Breast epithelium (tissue), 4 donors: ENCODE measurements around the gene SELPLG. TPM values are rescaled to one million over a fixed set of nuclear protein-coding genes. Genes with fewer than 3 reads are reported as not detected.

ENCODE experiments used
- DNase-seq, 2 donors: peaks; one replicate each; pipeline ENCODE4 v3.0.0-alpha.2; 2019; ENCODE audit warnings: low spot score in 2 of 2
- H3K27ac ChIP-seq, 2 donors: fragments of 200-600 bp; sonication (generic) in 1 of 2; one replicate each; pipeline ENCODE4 v1.5.1; 2016 to 2019; ENCODE audit warnings: mild to moderate bottlenecking in 1 of 2
- H3K27me3 ChIP-seq, 2 donors: fragments of 200-600 bp; sonication (generic) in 1 of 2; one replicate each; pipeline versions ENCODE4 v1.5.1 to v1.6.0; 2017 to 2019; ENCODE audit warnings: control low read depth in 1 of 2, mild to moderate bottlenecking in 1 of 2
- H3K36me3 ChIP-seq: fragments of 200-600 bp; one replicate; pipeline ENCODE4 v1.5.1; 2019
- H3K4me1 ChIP-seq, 2 donors: fragments of 200-600 bp; sonication (generic); one replicate each; pipeline ENCODE4 v1.5.1; 2016 to 2019; ENCODE audit warnings: control low read depth in 1 of 2
- H3K4me3 ChIP-seq, 3 donors: fragments of 200-600 bp; sonication (generic); 1 replicate in 2 of 3; 2 replicates in 1 of 3; pipeline ENCODE4 v1.5.1; 2016 to 2019; ENCODE audit warnings: mild to moderate bottlenecking in 3 of 3, moderate library complexity in 2 of 3
- H3K9me3 ChIP-seq, 2 donors: fragments of 200-600 bp; sonication (generic) in 1 of 2; one replicate each; pipeline ENCODE4 v1.5.1; 2016 to 2019; ENCODE audit warnings: control low read depth in 1 of 2
- CTCF ChIP-seq, 3 donors: fragments of 450-650 bp; IDR thresholded peaks; one replicate each; pipeline ENCODE4 v1.5.1; 2016 to 2017; ENCODE audit warnings: antibody characterized with exemption in 3 of 3, mild to moderate bottlenecking in 3 of 3, moderate library complexity in 3 of 3
- POLR2A ChIP-seq: fragments of 450-650 bp; IDR thresholded peaks from one replicate; pipeline ENCODE4 v1.6.1; 2016; ENCODE audit warnings: antibody characterized with exemption, mild to moderate bottlenecking, moderate library complexity
- POLR2AphosphoS5 ChIP-seq, 3 donors: sonication (generic); formaldehyde crosslinking; IDR thresholded peaks; one replicate each; pipeline ENCODE4 v1.6.1; 2017; ENCODE audit warnings: antibody characterized with exemption in 3 of 3
- intact Hi-C: fragments of 100-400 bp; cut with DNase I; formaldehyde crosslinking; loops from one replicate; pipeline ENCODE4 v1.15.1; 2023; ENCODE audit warnings: low total_unique reads
- total RNA-seq, 3 donors: library from RNA; depleted of rRNA; stranded (reverse); fragments of >200 nt; gene quantifications; one replicate each; pipeline ENCODE4 v1.1.0, GENCODE V29; 2016

Gene SELPLG
- total RNA-seq, 3 donors from 2014 or later: 5.2 to 16.6 (median 6.7) TPM

- TF ChIP-seq POLR2AphosphoS5 (IDR thresholded peaks at IDR 0.05) (no peak), CTCF (IDR thresholded peaks at IDR 0.05) (no peak), POLR2A (no peak)
- H3K36me3 ChIP-seq: no peaks in the 10 kb centered on the region
- intact Hi-C loops: no loop called here
- no peak overlapping the region for H3K4me3 ChIP-seq
- H3K9me3 ChIP-seq: no peaks in the 10 kb centered on the region
- H3K4me1 ChIP-seq: no peaks in the 10 kb centered on the region
- no peaks in the 10 kb centered on the region for H3K27me3 ChIP-seq
- DNase-seq: no peak
- no peak overlapping the region for H3K27ac ChIP-seq
Measured at GRCh38 chr12:108676707-108677106, 43.0 kb upstream of the SELPLG start.

- no peak overlapping the region for H3K4me3 ChIP-seq
- no peaks in the 10 kb centered on the region for H3K36me3 ChIP-seq
- no peak for DNase-seq
- H3K9me3 ChIP-seq: no peaks in the 10 kb centered on the region
- TF ChIP-seq POLR2AphosphoS5 (IDR thresholded peaks at IDR 0.05): no peak
- no peak for TF ChIP-seq CTCF (IDR thresholded peaks at IDR 0.05)
- TF ChIP-seq POLR2A: no peak
- no peak overlapping the region for H3K27ac ChIP-seq
- H3K27me3 ChIP-seq: no peaks in the 10 kb centered on the region
- intact Hi-C loops: no loop called here
- H3K4me1 ChIP-seq: no peaks in the 10 kb centered on the region
Measured at GRCh38 chr12:108675792-108676191, 42.1 kb upstream of the SELPLG start.

GRCh38 chr12:108672054-108672453 lies 38.4 kb upstream of the SELPLG start:
- no peak overlapping the region for H3K27ac ChIP-seq
- DNase-seq: no peak
- H3K36me3 ChIP-seq: no peaks in the 10 kb centered on the region
- intact Hi-C loops: no loop called here
- TF ChIP-seq POLR2AphosphoS5 (IDR thresholded peaks at IDR 0.05): no peak
- TF ChIP-seq POLR2A: no peak
- TF ChIP-seq CTCF (IDR thresholded peaks at IDR 0.05): no peak
- H3K4me1 ChIP-seq: peaks cover 0 to 4% of the 10 kb centered on the region in 2 donors
- no peaks in the 10 kb centered on the region for H3K9me3 ChIP-seq
- no peak overlapping the region for H3K4me3 ChIP-seq
- H3K27me3 ChIP-seq: no peaks in the 10 kb centered on the region

GRCh38 chr12:108671110-108671509 lies 37.4 kb upstream of the SELPLG start:
- DNase-seq: no peak
- TF ChIP-seq POLR2AphosphoS5 (IDR thresholded peaks at IDR 0.05) (no peak), CTCF (IDR thresholded peaks at IDR 0.05) (no peak), POLR2A (no peak)
- H3K27ac ChIP-seq: no peak overlapping the region
- H3K9me3 ChIP-seq: no peaks in the 10 kb centered on the region
- H3K36me3 ChIP-seq: no peaks in the 10 kb centered on the region
- intact Hi-C loops: no loop called here
- no peak overlapping the region for H3K4me3 ChIP-seq
- H3K4me1 ChIP-seq: peaks cover 0 to 4% of the 10 kb centered on the region in 2 donors
- H3K27me3 ChIP-seq: no peaks in the 10 kb centered on the region

- intact Hi-C loops: no loop called here
- no peak overlapping the region for H3K27ac ChIP-seq
- DNase-seq: no peak
- peaks cover 0 to 4% of the 10 kb centered on the region in 2 donors for H3K4me1 ChIP-seq
- no peak for TF ChIP-seq POLR2A
- no peak for TF ChIP-seq POLR2AphosphoS5 (IDR thresholded peaks at IDR 0.05)
- TF ChIP-seq CTCF (IDR thresholded peaks at IDR 0.05): no peak
- no peaks in the 10 kb centered on the region for H3K27me3 ChIP-seq
- H3K4me3 ChIP-seq: no peak overlapping the region
- H3K9me3 ChIP-seq: no peaks in the 10 kb centered on the region
- H3K36me3 ChIP-seq: no peaks in the 10 kb centered on the region
Measured at GRCh38 chr12:108670066-108670631, 36.5 kb upstream of the SELPLG start.
